22Rv1 (cell line): ENCODE measurements around the gene STAB1.

Experiments
- H3K27ac ChIP-seq: fragments of 450-650 bp; 2 replicates; pipeline ENCODE4 v1.5.1; 2017
- ZFX ChIP-seq: fragments of 450-650 bp; IDR thresholded peaks from 2 replicates; pipeline ENCODE4 v1.6.1; 2017; ENCODE audit warnings: antibody characterized with exemption, borderline replicate concordance
- TF ChIP-seq, protein P1 (sequence below): fragments of 450-650 bp; IDR thresholded peaks from 2 replicates; pipeline ENCODE4 v1.5.1; 2017; ENCODE audit warnings: mild to moderate bottlenecking

STAB1 gene

GRCh38 chr3:52484680-52485461, 10.3 kb upstream of the STAB1 start:
- no peak overlapping the region for H3K27ac ChIP-seq
- TF ChIP-seq ZFX = no peak
- TF ChIP-seq, protein P1, sequence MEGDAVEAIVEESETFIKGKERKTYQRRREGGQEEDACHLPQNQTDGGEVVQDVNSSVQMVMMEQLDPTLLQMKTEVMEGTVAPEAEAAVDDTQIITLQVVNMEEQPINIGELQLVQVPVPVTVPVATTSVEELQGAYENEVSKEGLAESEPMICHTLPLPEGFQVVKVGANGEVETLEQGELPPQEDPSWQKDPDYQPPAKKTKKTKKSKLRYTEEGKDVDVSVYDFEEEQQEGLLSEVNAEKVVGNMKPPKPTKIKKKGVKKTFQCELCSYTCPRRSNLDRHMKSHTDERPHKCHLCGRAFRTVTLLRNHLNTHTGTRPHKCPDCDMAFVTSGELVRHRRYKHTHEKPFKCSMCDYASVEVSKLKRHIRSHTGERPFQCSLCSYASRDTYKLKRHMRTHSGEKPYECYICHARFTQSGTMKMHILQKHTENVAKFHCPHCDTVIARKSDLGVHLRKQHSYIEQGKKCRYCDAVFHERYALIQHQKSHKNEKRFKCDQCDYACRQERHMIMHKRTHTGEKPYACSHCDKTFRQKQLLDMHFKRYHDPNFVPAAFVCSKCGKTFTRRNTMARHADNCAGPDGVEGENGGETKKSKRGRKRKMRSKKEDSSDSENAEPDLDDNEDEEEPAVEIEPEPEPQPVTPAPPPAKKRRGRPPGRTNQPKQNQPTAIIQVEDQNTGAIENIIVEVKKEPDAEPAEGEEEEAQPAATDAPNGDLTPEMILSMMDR = no peak

GRCh38 chr3:52487050-52487787, 7.9 kb upstream of the STAB1 start:
- TF ChIP-seq, protein P1 = no peak
- no peak for TF ChIP-seq ZFX
- no peak overlapping the region for H3K27ac ChIP-seq

GRCh38 chr3:52487788-52488691, 7.1 kb upstream of the STAB1 start:
- H3K27ac ChIP-seq = no peak overlapping the region
- no peak for TF ChIP-seq ZFX
- TF ChIP-seq, protein P1 = no peak

GRCh38 chr3:52488746-52489145, 6.4 kb upstream of the STAB1 start:
- H3K27ac ChIP-seq = no peak overlapping the region
- TF ChIP-seq, protein P1 = no peak
- no peak for TF ChIP-seq ZFX

- H3K27ac ChIP-seq = no peak overlapping the region
Measured at GRCh38 chr3:52489453-52489852, 5.7 kb upstream of the STAB1 start.

GRCh38 chr3:52490035-52490938, 4.9 kb upstream of the STAB1 start:
- TF ChIP-seq, protein P1 = no peak
- no peak for TF ChIP-seq ZFX
- H3K27ac ChIP-seq = no peak overlapping the region

More at GRCh38 chr3:52489453-52489852, 5.7 kb upstream of the STAB1 start:
- TF ChIP-seq ZFX = no peak
- TF ChIP-seq, protein P1 = no peak
